Retinal pigment epithelial cell (primary cell): ENCODE results near the gene SH2D1B.

Experiments
- DNase-seq: peaks from one replicate; pipeline ENCODE4 v3.0.0-alpha.2; 2010; ENCODE audit warnings: low read depth
- H3K4me3 ChIP-seq: 2 replicates; pipeline ENCODE4 v1.5.1; 2011; ENCODE audit warnings: mild to moderate bottlenecking, low read length, control low read depth, moderate library complexity
- CTCF ChIP-seq: conservative IDR thresholded peaks from 2 replicates; pipeline ENCODE4 v1.5.1; 2011; ENCODE audit warnings: low read depth, low read length, control low read depth, inconsistent platforms

Gene SH2D1B

GRCh38 chr1:162372159-162373071 is 39.5 kb downstream of the SH2D1B start:
- DNase-seq: no peak
- TF ChIP-seq CTCF: no peak
- H3K4me3 ChIP-seq: no peak overlapping the region

- no peak for TF ChIP-seq CTCF
- H3K4me3 ChIP-seq: no peak overlapping the region
- no peak for DNase-seq
Measured at GRCh38 chr1:162371611-162372010, 40.3 kb downstream of the SH2D1B start.

- H3K4me3 ChIP-seq: no peak overlapping the region
- no peak for TF ChIP-seq CTCF
- no peak for DNase-seq
Measured at GRCh38 chr1:162370721-162371120, 41.2 kb downstream of the SH2D1B start.

GRCh38 chr1:162370161-162370560 is 41.8 kb downstream of the SH2D1B start:
- H3K4me3 ChIP-seq: no peak overlapping the region
- TF ChIP-seq CTCF: no peak
- DNase-seq: no peak

- H3K4me3 ChIP-seq: no peak overlapping the region
- no peak for DNase-seq
- TF ChIP-seq CTCF: no peak
Measured at GRCh38 chr1:162369571-162369970, 42.4 kb downstream of the SH2D1B start.

GRCh38 chr1:162368451-162368850 is 43.5 kb downstream of the SH2D1B start:
- DNase-seq: no peak
- H3K4me3 ChIP-seq: no peak overlapping the region
- no peak for TF ChIP-seq CTCF

- no peak for DNase-seq
- no peak for TF ChIP-seq CTCF
- H3K4me3 ChIP-seq: no peak overlapping the region
Measured at GRCh38 chr1:162367772-162368171, 44.2 kb downstream of the SH2D1B start.
